ENCODE data around the gene FADS2.
A peak's percentile ranks its signal among the peaks of the same experiment; 100 is the strongest.

The FADS2 gene

GRCh38 chr11:61891331-61892084 lies 63.4 kb downstream of the FADS2 start, which contains the start of gene FADS3:
FADS3 (minus strand) TSS chr11:61891545; CDS start chr11:61891381, 164 bp downstream.
- peak; percentile 87 for DNase-seq

GRCh38 chr11:61892085-61892370 lies 63.9 kb downstream of the FADS2 start:
- DNase-seq, result no peak

- no peak for DNase-seq
Observed at GRCh38 chr11:61893981-61894380, 65.9 kb downstream of the FADS2 start.

GRCh38 chr11:61895046-61895717 lies 67.1 kb downstream of the FADS2 start:
- DNase-seq, result no peak

- DNase-seq, result no peak
Observed at GRCh38 chr11:61895718-61896059, 67.6 kb downstream of the FADS2 start.

GRCh38 chr11:61896665-61897386 lies 68.7 kb downstream of the FADS2 start:
- no peak for DNase-seq

- peak; percentile 83 for DNase-seq
Observed at GRCh38 chr11:61897387-61898246, 69.5 kb downstream of the FADS2 start.

GRCh38 chr11:61898247-61898582 lies 70.1 kb downstream of the FADS2 start:
- no peak for DNase-seq

GRCh38 chr11:61899146-61899841 lies 71.2 kb downstream of the FADS2 start:
- peak; percentile 91 for DNase-seq

GRCh38 chr11:61900251-61900650 lies 72.2 kb downstream of the FADS2 start:
- DNase-seq, result no peak

- no peak for DNase-seq
Observed at GRCh38 chr11:61901397-61901796, 73.3 kb downstream of the FADS2 start.

GRCh38 chr11:61902313-61902712 lies 74.2 kb downstream of the FADS2 start:
- no peak for DNase-seq

GRCh38 chr11:61903845-61904244 lies 75.7 kb downstream of the FADS2 start:
- no peak for DNase-seq

- DNase-seq, result no peak
Observed at GRCh38 chr11:61904539-61905048, 76.5 kb downstream of the FADS2 start.

- no peak for DNase-seq
Observed at GRCh38 chr11:61905067-61905696, 77.1 kb downstream of the FADS2 start.

- DNase-seq, result no peak
Observed at GRCh38 chr11:61905801-61906521, 77.9 kb downstream of the FADS2 start.

GRCh38 chr11:61906522-61906909 lies 78.4 kb downstream of the FADS2 start:
- no peak for DNase-seq

GRCh38 chr11:61907282-61907681 lies 79.2 kb downstream of the FADS2 start:
- no peak for DNase-seq

- no peak for DNase-seq
Observed at GRCh38 chr11:61907871-61908729, 80.0 kb downstream of the FADS2 start.

- DNase-seq, result peak; percentile 82
Observed at GRCh38 chr11:61908730-61909316, 80.7 kb downstream of the FADS2 start.
